T-helper 2 cell treated with Interferon-gamma antibody and Interleukin-4, amounts not matched to agents 5 μg/mL and 100 μg/mL, for 36 hours (primary cell): Measurements from ENCODE around the gene SOSTDC1.
"Not testable (repeated sequence)": the region's sequence is repeated elsewhere in the genome, so short reads cannot be mapped to it uniquely, and the experiment has no call there.

Source experiments
- DNase-seq: peaks from one replicate; pipeline ENCODE4 v3.0.0; 2021; ENCODE audit warnings: low spot score
- H3K27ac Mint-ChIP-seq: one replicate; pipeline ENCODE4 v1.8.0; 2021; ENCODE audit warnings: mild to moderate bottlenecking, mixed read lengths
- H3K27me3 Mint-ChIP-seq: one replicate; pipeline ENCODE4 v1.8.0; 2021; ENCODE audit warnings: low read depth, mixed read lengths
- H3K36me3 Mint-ChIP-seq: one replicate; pipeline ENCODE4 v1.8.0; 2021; ENCODE audit warnings: low read depth, mixed read lengths
- H3K4me1 Mint-ChIP-seq: one replicate; pipeline ENCODE4 v1.8.0; 2021; ENCODE audit warnings: low read depth, mixed read lengths
- H3K4me3 Mint-ChIP-seq: one replicate; pipeline ENCODE4 v1.8.0; 2022; ENCODE audit warnings: mild to moderate bottlenecking, moderate library complexity, mixed read lengths
- H3K9me3 Mint-ChIP-seq: one replicate; pipeline ENCODE4 v1.8.0; 2021; ENCODE audit warnings: mixed read lengths

The SOSTDC1 gene

GRCh38 chr7:16465469-16466361 lies at the start of gene SOSTDC1:
SOSTDC1 (minus strand) TSS chr7:16465738; CDS start chr7:16465668, 70 bp downstream.
- Mint-ChIP-seq H3K27ac (no peak within 1 kb of the TSS), H3K36me3 (no peaks in the 10 kb centered on the region), H3K27me3 (peaks cover 21% of the 10 kb centered on the region), H3K4me3 (no peak within 1 kb of the TSS), H3K4me1 (peaks cover 1% of the 10 kb centered on the region), H3K9me3 (no peaks in the 10 kb centered on the region)
- no peak for DNase-seq

- no peak overlapping the region for H3K27ac Mint-ChIP-seq
- no peaks in the 10 kb centered on the region for H3K36me3 Mint-ChIP-seq
- no peak for DNase-seq
- no peak overlapping the region for H3K4me3 Mint-ChIP-seq
- H3K4me1 Mint-ChIP-seq: no peaks in the 10 kb centered on the region
- H3K9me3 Mint-ChIP-seq: no peaks in the 10 kb centered on the region
- H3K27me3 Mint-ChIP-seq: no peaks in the 10 kb centered on the region
These were observed 49.2 kb upstream of the SOSTDC1 start for GRCh38 chr7:16514729-16515128.

GRCh38 chr7:16514271-16514670 lies 48.7 kb upstream of the SOSTDC1 start:
- no peaks in the 10 kb centered on the region for H3K36me3 Mint-ChIP-seq
- no peaks in the 10 kb centered on the region for H3K4me1 Mint-ChIP-seq
- no peaks in the 10 kb centered on the region for H3K27me3 Mint-ChIP-seq
- H3K9me3 Mint-ChIP-seq: no peaks in the 10 kb centered on the region
- H3K4me3 Mint-ChIP-seq: no peak overlapping the region
- no peak overlapping the region for H3K27ac Mint-ChIP-seq
- no peak for DNase-seq

GRCh38 chr7:16512097-16512496 lies 46.6 kb upstream of the SOSTDC1 start:
- no peaks in the 10 kb centered on the region for H3K4me1 Mint-ChIP-seq
- DNase-seq: no peak
- H3K9me3 Mint-ChIP-seq: no peaks in the 10 kb centered on the region
- H3K27ac Mint-ChIP-seq: no peak overlapping the region
- H3K4me3 Mint-ChIP-seq: no peak overlapping the region
- no peaks in the 10 kb centered on the region for H3K27me3 Mint-ChIP-seq
- no peaks in the 10 kb centered on the region for H3K36me3 Mint-ChIP-seq

GRCh38 chr7:16511314-16511713 lies 45.8 kb upstream of the SOSTDC1 start:
- Mint-ChIP-seq H3K9me3 (no peaks in the 10 kb centered on the region), H3K27ac (no peak overlapping the region), H3K27me3 (no peaks in the 10 kb centered on the region), H3K36me3 (no peaks in the 10 kb centered on the region), H3K4me3 (no peak overlapping the region), H3K4me1 (no peaks in the 10 kb centered on the region)
- no peak for DNase-seq

GRCh38 chr7:16509829-16510228 lies 44.3 kb upstream of the SOSTDC1 start:
- Mint-ChIP-seq H3K36me3 (no peaks in the 10 kb centered on the region), H3K4me1 (no peaks in the 10 kb centered on the region), H3K27me3 (no peaks in the 10 kb centered on the region), H3K9me3 (no peaks in the 10 kb centered on the region), H3K27ac (no peak overlapping the region), H3K4me3 (no peak overlapping the region)
- no peak for DNase-seq

- H3K27ac Mint-ChIP-seq, H3K9me3 Mint-ChIP-seq, H3K27me3 Mint-ChIP-seq, H3K36me3 Mint-ChIP-seq, DNase-seq, H3K4me1 Mint-ChIP-seq, H3K4me3 Mint-ChIP-seq: not testable (repeated sequence)
These were observed 40.9 kb upstream of the SOSTDC1 start for GRCh38 chr7:16506422-16506821.

GRCh38 chr7:16504019-16504418 lies 38.5 kb upstream of the SOSTDC1 start:
- Mint-ChIP-seq H3K27me3 (no peaks in the 10 kb centered on the region), H3K4me3 (no peak overlapping the region), H3K27ac (no peak overlapping the region), H3K9me3 (no peaks in the 10 kb centered on the region), H3K36me3 (no peaks in the 10 kb centered on the region), H3K4me1 (no peaks in the 10 kb centered on the region)
- no peak for DNase-seq

- no peak overlapping the region for H3K27ac Mint-ChIP-seq
- H3K27me3 Mint-ChIP-seq: peaks cover 4% of the 10 kb centered on the region
- no peak overlapping the region for H3K4me3 Mint-ChIP-seq
- no peaks in the 10 kb centered on the region for H3K36me3 Mint-ChIP-seq
- DNase-seq: no peak
- no peaks in the 10 kb centered on the region for H3K9me3 Mint-ChIP-seq
- H3K4me1 Mint-ChIP-seq: no peaks in the 10 kb centered on the region
These were observed 36.8 kb upstream of the SOSTDC1 start for GRCh38 chr7:16502303-16502702.

- Mint-ChIP-seq H3K9me3 (no peaks in the 10 kb centered on the region), H3K4me3 (no peak overlapping the region), H3K4me1 (no peaks in the 10 kb centered on the region), H3K27ac (no peak overlapping the region), H3K36me3 (no peaks in the 10 kb centered on the region), H3K27me3 (peaks cover 4% of the 10 kb centered on the region)
- no peak for DNase-seq
These were observed 32.6 kb upstream of the SOSTDC1 start for GRCh38 chr7:16498122-16498521.

GRCh38 chr7:16494955-16495719 lies 29.6 kb upstream of the SOSTDC1 start:
- H3K4me3 Mint-ChIP-seq: no peak overlapping the region
- no peak overlapping the region for H3K27ac Mint-ChIP-seq
- no peak for DNase-seq
- no peaks in the 10 kb centered on the region for H3K9me3 Mint-ChIP-seq
- H3K4me1 Mint-ChIP-seq: peaks cover 7% of the 10 kb centered on the region
- H3K36me3 Mint-ChIP-seq: no peaks in the 10 kb centered on the region
- peaks cover 4% of the 10 kb centered on the region for H3K27me3 Mint-ChIP-seq

- no peaks in the 10 kb centered on the region for H3K9me3 Mint-ChIP-seq
- no peak overlapping the region for H3K27ac Mint-ChIP-seq
- peaks cover 4% of the 10 kb centered on the region for H3K27me3 Mint-ChIP-seq
- no peaks in the 10 kb centered on the region for H3K36me3 Mint-ChIP-seq
- H3K4me1 Mint-ChIP-seq: peaks cover 7% of the 10 kb centered on the region
- no peak for DNase-seq
- H3K4me3 Mint-ChIP-seq: no peak overlapping the region
These were observed 29.0 kb upstream of the SOSTDC1 start for GRCh38 chr7:16494551-16494950.

GRCh38 chr7:16493266-16493665 lies 27.7 kb upstream of the SOSTDC1 start:
- Mint-ChIP-seq H3K4me3 (no peak overlapping the region), H3K4me1 (peaks cover 7% of the 10 kb centered on the region), H3K36me3 (no peaks in the 10 kb centered on the region), H3K9me3 (no peaks in the 10 kb centered on the region), H3K27ac (no peak overlapping the region), H3K27me3 (peaks cover 3% of the 10 kb centered on the region)
- DNase-seq: no peak

GRCh38 chr7:16492513-16493062 lies 27.1 kb upstream of the SOSTDC1 start:
- H3K4me3 Mint-ChIP-seq: no peak overlapping the region

More at GRCh38 chr7:16492513-16493062, 27.1 kb upstream of the SOSTDC1 start:
- Mint-ChIP-seq H3K36me3 (no peaks in the 10 kb centered on the region), H3K27me3 (no peaks in the 10 kb centered on the region), H3K4me1 (peaks cover 7% of the 10 kb centered on the region), H3K27ac (peak overlapping the region; percentile 68), H3K9me3 (no peaks in the 10 kb centered on the region)
- no peak for DNase-seq
